Prostate gland (tissue), 2 donors: Measurements from ENCODE around the gene CRIP2.

Experiments
- CTCF ChIP-seq, 4 experiments: fragments of 200-600 bp in 2 of 4; fragments of 450-650 bp in 2 of 4; sonication (generic) in 2 of 4; IDR thresholded peaks; 1 replicate in 3 of 4; 2 replicates in 1 of 4; pipeline ENCODE4 v1.5.1; 2016 to 2019; ENCODE audit warnings: antibody characterized with exemption in 4 of 4, mild to moderate bottlenecking in 2 of 4, moderate library complexity in 2 of 4
- POLR2AphosphoS5 ChIP-seq: sonication (generic); formaldehyde crosslinking; IDR thresholded peaks from one replicate; pipeline ENCODE4 v1.6.1; 2017; ENCODE audit warnings: antibody characterized with exemption

GRCh38 chr14:105427936-105428485 is 46.6 kb upstream of the CRIP2 start:
- TF ChIP-seq CTCF (IDR thresholded peaks at IDR 0.05) (no peak), POLR2AphosphoS5 (no peak)
